Measurements from ENCODE around the gene TMEM50A.
"Not testable (repeated sequence)": the region's sequence is repeated elsewhere in the genome, so short reads cannot be mapped to it uniquely, and the experiment has no call there.

TMEM50A gene

DNA sequence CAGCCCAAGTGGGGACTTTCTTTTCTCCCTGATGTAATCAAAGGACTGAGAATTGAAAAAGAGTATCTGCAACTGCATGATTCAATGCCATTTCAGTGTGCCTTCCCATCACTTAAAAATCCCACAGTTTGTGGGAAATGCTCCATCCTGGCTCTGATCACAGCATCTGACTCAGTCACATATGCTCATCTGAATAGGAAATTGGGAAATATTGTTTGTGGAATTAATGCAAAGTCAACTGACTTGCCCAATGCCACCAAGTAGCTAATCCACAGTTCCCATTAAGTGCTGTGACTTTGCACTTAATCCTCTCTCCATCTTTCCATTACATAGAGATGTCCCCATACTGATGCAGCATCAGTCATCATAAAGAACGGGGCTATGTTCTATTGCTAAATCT is 45.0 kb downstream of the TMEM50A start:
- in situ Hi-C loops (cut with MboI; ENCODE audit: low sequenced_read_pairs), result not testable (repeated sequence)

DNA sequence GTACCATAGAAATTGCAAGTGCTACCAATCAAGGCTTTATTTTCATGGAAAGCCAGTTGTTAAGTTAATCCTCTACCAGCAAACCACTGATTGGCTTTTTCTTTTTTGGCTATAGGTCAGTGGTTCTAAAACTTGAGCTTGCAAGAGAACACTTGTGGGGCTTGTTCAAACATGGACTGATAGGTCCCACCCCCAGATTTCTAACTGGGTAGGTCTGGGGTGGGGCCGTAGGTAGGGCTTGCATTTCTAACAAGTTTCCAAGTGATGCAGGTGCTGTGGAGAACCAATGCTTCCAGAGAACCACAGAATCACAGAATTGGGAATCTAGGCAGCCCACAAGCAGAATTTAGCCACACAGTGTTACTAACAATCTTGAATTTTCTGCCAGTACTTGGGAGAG is 45.7 kb downstream of the TMEM50A start:
- in situ Hi-C loops (cut with MboI; ENCODE audit: low sequenced_read_pairs), result not testable (repeated sequence)

GRCh38 chr1:25387096-25387495 is 49.0 kb downstream of the TMEM50A start:
- in situ Hi-C loops (cut with MboI; ENCODE audit: low sequenced_read_pairs), result not testable (repeated sequence)

GRCh38 chr1:25388691-25389090 is 50.6 kb downstream of the TMEM50A start:
- in situ Hi-C loops (cut with MboI; ENCODE audit: low sequenced_read_pairs), result not testable (repeated sequence)

GRCh38 chr1:25389721-25390120 is 51.6 kb downstream of the TMEM50A start:
- in situ Hi-C loops (cut with MboI; ENCODE audit: low sequenced_read_pairs), result not testable (repeated sequence)

DNA sequence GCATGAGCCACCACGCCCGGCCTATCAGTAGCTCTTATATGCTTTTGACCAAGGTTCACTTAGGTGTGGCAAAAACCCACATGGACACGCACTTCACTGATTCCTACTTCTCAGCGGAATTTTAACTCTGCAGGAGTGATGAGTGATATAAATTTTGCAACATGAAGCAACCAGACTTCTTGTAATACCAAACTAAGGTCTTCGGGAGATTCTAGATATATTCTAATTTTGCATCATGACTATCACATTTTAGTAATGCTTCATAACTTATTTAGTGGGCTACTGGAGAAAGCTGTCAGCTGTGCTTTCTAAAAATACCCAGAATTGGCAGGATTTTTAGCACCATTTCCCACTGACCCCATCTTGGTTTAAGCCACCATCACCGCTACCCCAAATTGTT is 54.7 kb downstream of the TMEM50A start:
- in situ Hi-C loops (cut with MboI; ENCODE audit: low sequenced_read_pairs), result no loop called here

DNA sequence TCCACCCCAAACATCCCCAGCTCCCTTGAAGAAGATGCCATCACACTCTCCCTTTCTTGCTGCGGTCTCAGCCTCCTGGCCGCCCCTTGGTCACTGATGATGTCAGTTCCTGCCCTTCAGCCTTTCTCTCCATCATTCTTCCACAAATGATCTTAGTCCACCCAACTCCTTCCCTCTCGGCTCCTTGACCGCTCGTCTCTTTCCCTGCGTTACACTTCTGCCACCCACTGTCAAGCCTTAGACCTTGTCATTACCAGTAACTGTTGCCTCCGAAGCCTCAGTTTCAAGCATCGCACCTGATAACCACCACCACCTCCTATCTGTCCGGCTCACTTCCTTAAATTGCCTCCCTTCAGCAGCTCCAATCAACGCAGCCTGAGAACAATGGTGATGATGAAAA is 59.4 kb downstream of the TMEM50A start:
- in situ Hi-C loops (cut with MboI; ENCODE audit: low sequenced_read_pairs), result not testable (repeated sequence)

GRCh38 chr1:25398079-25398478 is 59.9 kb downstream of the TMEM50A start:
- in situ Hi-C loops (cut with MboI; ENCODE audit: low sequenced_read_pairs), result not testable (repeated sequence)

GRCh38 chr1:25402947-25403803 is 65.0 kb downstream of the TMEM50A start:
- in situ Hi-C loops (cut with MboI; ENCODE audit: low sequenced_read_pairs), result loop anchor here (10.0 kb wide), 2 partner anchors 122 to 402 kb away; partner anchors contain the start of gene SELENON

DNA sequence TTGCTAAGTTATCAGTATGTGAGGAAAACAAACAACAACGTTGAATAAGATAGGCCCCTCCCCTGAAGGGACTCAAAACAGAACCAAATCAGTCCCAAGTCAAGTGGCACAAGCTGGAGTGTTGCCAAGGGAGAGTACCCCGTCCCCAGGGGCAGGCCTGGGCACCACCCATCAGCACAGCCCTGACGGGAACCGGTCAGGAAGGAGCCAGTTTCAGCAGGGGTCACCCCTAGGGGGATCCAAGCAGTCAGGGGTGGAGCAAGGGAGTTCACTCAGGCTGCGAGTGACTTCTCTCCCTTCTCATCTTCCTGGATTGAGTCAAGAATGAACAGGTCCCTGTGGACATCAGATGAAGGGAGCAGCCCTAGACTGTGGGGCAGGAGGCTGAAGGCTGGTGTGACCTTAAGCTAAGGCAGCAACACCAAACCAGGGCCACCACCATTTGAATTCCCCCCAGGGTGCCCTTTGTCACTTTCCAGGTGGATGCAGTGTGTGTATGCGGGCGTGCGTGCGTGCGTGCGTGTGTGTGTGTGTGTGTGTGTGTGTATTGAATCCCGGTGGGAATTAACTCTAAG is 67.7 kb downstream of the TMEM50A start:
- in situ Hi-C loops (cut with MboI; ENCODE audit: low sequenced_read_pairs), result loop anchor here (10.0 kb wide), 2 partner anchors 119 to 399 kb away; partner anchors contain the start of gene SELENON

GRCh38 chr1:25409641-25410427 is 71.7 kb downstream of the TMEM50A start:
- in situ Hi-C loops (cut with MboI; ENCODE audit: low sequenced_read_pairs), result loop anchor here (10.0 kb wide), 2 partner anchors 115 to 395 kb away; partner anchors contain the start of gene SELENON

Data from HL-60/S4 (cell line).